Mesendoderm (in vitro differentiated cells): Measurements from ENCODE around the gene NBEAL2.

Experiments used
- DNase-seq: peaks from one replicate; pipeline ENCODE4 v3.0.0; 2013
- H2AK5ac ChIP-seq: 2 replicates; pipeline ENCODE4 v1.6.1; 2013; ENCODE audit warnings: low read length, inconsistent platforms
- H2BK120ac ChIP-seq: 2 replicates; pipeline ENCODE4 v1.6.1; 2013; ENCODE audit warnings: low read depth, mild to moderate bottlenecking, low read length, moderate library complexity, mixed read lengths
- H2BK15ac ChIP-seq: replicated peaks from 2 replicates; pipeline ENCODE4 v1.6.1; 2013; ENCODE audit warnings: low read depth, mild to moderate bottlenecking, moderate library complexity
- H2BK5ac ChIP-seq: 2 replicates; pipeline ENCODE4 v1.6.1; 2013; ENCODE audit warnings: low read length, inconsistent platforms
- H3K18ac ChIP-seq: 2 replicates; pipeline ENCODE4 v1.6.1; 2013; ENCODE audit warnings: mild to moderate bottlenecking, low read length, mixed read lengths
- H3K23ac ChIP-seq: one replicate; pipeline ENCODE4 v1.6.1; 2013; ENCODE audit warnings: low read length
- H3K27ac ChIP-seq: 2 replicates; pipeline ENCODE4 v1.5.1; 2013; ENCODE audit warnings: low read depth, mild to moderate bottlenecking, inconsistent platforms, low read length, moderate library complexity
- H3K27me3 ChIP-seq: 2 replicates; pipeline ENCODE4 v1.6.1; 2013; ENCODE audit warnings: low read length, control low read depth, mild to moderate bottlenecking, inconsistent platforms; ENCODE audit not compliant: insufficient read depth, poor library complexity
- H3K36me3 ChIP-seq: 2 replicates; pipeline ENCODE4 v1.6.1; 2013; ENCODE audit warnings: low read length, inconsistent platforms; ENCODE audit not compliant: control insufficient read depth, insufficient read depth
- H3K4ac ChIP-seq: one replicate; pipeline ENCODE4 v1.6.1; 2013; ENCODE audit warnings: low read depth, mild to moderate bottlenecking, low read length, moderate library complexity
- H3K4me1 ChIP-seq: 2 replicates; pipeline ENCODE4 v1.6.1; 2013; ENCODE audit warnings: low read depth, low read length, inconsistent platforms; ENCODE audit not compliant: control insufficient read depth
- H3K4me2 ChIP-seq: 2 replicates; pipeline ENCODE4 v1.6.1; 2013; ENCODE audit warnings: low read length
- H3K4me3 ChIP-seq: 2 replicates; pipeline ENCODE4 v1.5.1; 2013; ENCODE audit warnings: mild to moderate bottlenecking, low read length
- H3K56ac ChIP-seq: one replicate; pipeline ENCODE4 v1.6.1; 2013; ENCODE audit warnings: low read length
- H3K79me1 ChIP-seq: 2 replicates; pipeline ENCODE4 v1.6.1; 2013; ENCODE audit warnings: low read length, inconsistent platforms
- H3K79me2 ChIP-seq: 2 replicates; pipeline ENCODE4 v1.6.1; 2013; ENCODE audit warnings: mild to moderate bottlenecking, low read length; ENCODE audit not compliant: control insufficient read depth, insufficient read depth
- H3K9ac ChIP-seq: 2 replicates; pipeline ENCODE4 v1.6.1; 2013; ENCODE audit warnings: low read length, inconsistent platforms
- H4K5ac ChIP-seq: one replicate; pipeline ENCODE4 v1.6.1; 2013; ENCODE audit warnings: low read length
- H4K8ac ChIP-seq: one replicate; pipeline ENCODE4 v1.6.1; 2013; ENCODE audit warnings: low read depth, mild to moderate bottlenecking, control low read depth, low read length, moderate library complexity
- WGBS: extraction: QIAGEN DNeasy Blood & Tissue Kit; methylation state at CpG from one replicate; pipeline ENCODE4 v1.1.7; 2013; ENCODE audit warnings: low lambda C conversion rate, missing lambda C conversion rate; ENCODE audit not compliant: insufficient coverage; ENCODE audit errors: extremely low coverage; 5-methylcytosine and 5-hydroxymethylcytosine counted together

Gene NBEAL2

DNA sequence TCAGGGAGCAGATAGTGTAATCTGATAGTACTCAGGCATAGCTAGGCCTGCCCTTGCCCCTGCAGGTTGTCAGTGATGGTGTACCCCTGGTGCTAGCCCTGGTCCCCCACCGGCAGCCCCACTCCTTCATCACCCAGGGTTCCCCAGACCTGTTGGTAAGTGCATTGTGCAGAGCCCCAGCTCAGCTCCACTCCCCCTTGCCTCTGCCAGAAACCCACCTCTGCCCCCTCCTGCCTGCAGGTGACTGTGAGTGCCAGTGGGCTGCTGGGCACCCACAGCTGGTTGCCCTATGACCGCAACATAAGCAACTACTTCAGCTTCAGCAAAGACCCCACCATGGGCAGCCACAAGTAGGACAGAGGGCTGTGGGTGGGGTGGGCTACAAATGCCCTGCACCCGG, 27.5 kb downstream of the NBEAL2 start:
- no peak overlapping the region for H2AK5ac ChIP-seq
- H3K4me2 ChIP-seq, result no peak overlapping the region
- no peaks in the 10 kb centered on the region for H3K79me1 ChIP-seq
- H3K36me3 ChIP-seq, result no peaks in the 10 kb centered on the region
- no peak overlapping the region for H3K18ac ChIP-seq
- WGBS, result no CpG with 5 or more reads among the region's 3 CpGs
- H2BK15ac ChIP-seq, result no peak overlapping the region
- H3K79me2 ChIP-seq, result no peaks in the 10 kb centered on the region
- no peaks in the 10 kb centered on the region for H3K4me1 ChIP-seq
- no peak overlapping the region for H3K27ac ChIP-seq
- no peaks in the 10 kb centered on the region for H3K27me3 ChIP-seq
- DNase-seq, result no peak
- no peak overlapping the region for H3K4ac ChIP-seq
- no peak overlapping the region for H3K4me3 ChIP-seq
- no peak overlapping the region for H4K8ac ChIP-seq
- H2BK120ac ChIP-seq, result no peak overlapping the region
- no peak overlapping the region for H3K56ac ChIP-seq
- no peak overlapping the region for H4K5ac ChIP-seq
- no peak overlapping the region for H2BK5ac ChIP-seq
- H3K9ac ChIP-seq, result no peak overlapping the region
- H3K23ac ChIP-seq, result no peak overlapping the region

DNA sequence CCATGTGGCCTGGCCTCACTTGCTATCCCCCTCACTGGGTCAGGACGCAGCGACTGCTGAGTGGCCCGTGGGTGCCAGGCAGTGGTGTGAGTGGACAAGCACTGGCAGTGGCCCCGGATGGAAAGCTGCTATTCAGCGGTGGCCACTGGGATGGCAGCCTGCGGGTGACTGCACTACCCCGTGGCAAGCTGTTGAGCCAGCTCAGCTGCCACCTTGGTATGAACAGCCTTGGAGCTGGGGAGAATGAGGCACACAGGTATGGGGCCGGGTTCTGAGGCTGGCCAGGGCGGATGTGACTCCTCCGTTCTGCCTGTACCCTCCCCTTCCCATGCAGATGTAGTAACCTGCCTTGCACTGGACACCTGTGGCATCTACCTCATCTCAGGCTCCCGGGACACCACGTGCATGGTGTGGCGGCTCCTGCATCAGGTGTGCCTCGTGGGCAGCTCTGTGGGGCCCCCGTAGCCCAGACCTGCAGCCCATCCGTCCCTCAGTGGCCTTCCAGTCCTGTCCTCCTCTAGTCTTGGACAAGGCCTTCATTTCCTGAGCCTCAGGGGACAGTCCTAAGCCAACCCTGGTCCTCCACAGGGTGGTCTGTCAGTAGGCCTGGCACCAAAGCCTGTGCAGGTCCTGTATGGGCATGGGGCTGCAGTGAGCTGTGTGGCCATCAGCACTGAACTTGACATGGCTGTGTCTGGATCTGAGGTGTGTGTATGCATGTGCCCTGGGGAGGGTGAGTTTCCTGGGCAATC, 28.2 kb downstream of the NBEAL2 start:
- H3K79me1 ChIP-seq, result no peaks in the 10 kb centered on the region
- no peak overlapping the region for H2BK15ac ChIP-seq
- no peak overlapping the region for H3K9ac ChIP-seq
- no peak overlapping the region for H3K27ac ChIP-seq
- WGBS, result no CpG with 5 or more reads among the region's 16 CpGs
- no peaks in the 10 kb centered on the region for H3K36me3 ChIP-seq
- no peak overlapping the region for H2BK120ac ChIP-seq
- no peak overlapping the region for H2AK5ac ChIP-seq
- no peak overlapping the region for H4K8ac ChIP-seq
- H3K4me3 ChIP-seq, result no peak overlapping the region
- H3K18ac ChIP-seq, result no peak overlapping the region
- H3K4me1 ChIP-seq, result no peaks in the 10 kb centered on the region
- no peak overlapping the region for H3K4ac ChIP-seq
- H3K56ac ChIP-seq, result no peak overlapping the region
- no peaks in the 10 kb centered on the region for H3K79me2 ChIP-seq
- no peak overlapping the region for H2BK5ac ChIP-seq
- no peak for DNase-seq
- no peak overlapping the region for H3K4me2 ChIP-seq
- no peaks in the 10 kb centered on the region for H3K27me3 ChIP-seq
- H3K23ac ChIP-seq, result no peak overlapping the region
- H4K5ac ChIP-seq, result no peak overlapping the region

DNA sequence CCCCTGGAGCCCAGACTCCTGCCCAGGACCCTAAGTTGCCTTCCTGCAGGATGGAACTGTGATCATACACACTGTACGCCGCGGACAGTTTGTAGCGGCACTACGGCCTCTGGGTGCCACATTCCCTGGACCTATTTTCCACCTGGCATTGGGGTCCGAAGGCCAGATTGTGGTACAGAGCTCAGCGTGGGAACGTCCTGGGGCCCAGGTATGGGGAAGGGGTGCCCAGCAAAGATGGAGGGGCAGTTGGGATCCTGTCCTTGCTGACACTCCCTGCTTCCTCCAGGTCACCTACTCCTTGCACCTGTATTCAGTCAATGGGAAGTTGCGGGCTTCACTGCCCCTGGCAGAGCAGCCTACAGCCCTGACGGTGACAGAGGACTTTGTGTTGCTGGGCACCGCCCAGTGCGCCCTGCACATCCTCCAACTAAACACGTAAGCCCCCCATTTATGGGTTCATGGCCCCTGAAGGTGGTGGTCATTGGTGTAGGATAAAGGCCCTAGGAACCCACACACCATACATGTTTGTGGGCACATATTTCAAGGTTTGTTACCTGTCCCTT, 28.8 kb downstream of the NBEAL2 start:
- Histone ChIP-seq H3K27me3 (no peaks in the 10 kb centered on the region), H4K8ac (no peak overlapping the region), H3K4ac (no peak overlapping the region), H3K9ac (no peak overlapping the region), H2BK15ac (no peak overlapping the region), H3K4me2 (no peak overlapping the region), H2AK5ac (no peak overlapping the region), H4K5ac (no peak overlapping the region), H3K27ac (no peak overlapping the region), H2BK120ac (no peak overlapping the region), H3K36me3 (no peaks in the 10 kb centered on the region), H3K18ac (no peak overlapping the region), H2BK5ac (no peak overlapping the region), H3K23ac (no peak overlapping the region), H3K56ac (peak overlapping the region; percentile 22), H3K79me2 (no peaks in the 10 kb centered on the region), H3K79me1 (no peaks in the 10 kb centered on the region), H3K4me1 (no peaks in the 10 kb centered on the region), H3K4me3 (no peak overlapping the region)
- DNase-seq, result no peak
- no CpG with 5 or more reads among the region's 13 CpGs for WGBS

DNA sequence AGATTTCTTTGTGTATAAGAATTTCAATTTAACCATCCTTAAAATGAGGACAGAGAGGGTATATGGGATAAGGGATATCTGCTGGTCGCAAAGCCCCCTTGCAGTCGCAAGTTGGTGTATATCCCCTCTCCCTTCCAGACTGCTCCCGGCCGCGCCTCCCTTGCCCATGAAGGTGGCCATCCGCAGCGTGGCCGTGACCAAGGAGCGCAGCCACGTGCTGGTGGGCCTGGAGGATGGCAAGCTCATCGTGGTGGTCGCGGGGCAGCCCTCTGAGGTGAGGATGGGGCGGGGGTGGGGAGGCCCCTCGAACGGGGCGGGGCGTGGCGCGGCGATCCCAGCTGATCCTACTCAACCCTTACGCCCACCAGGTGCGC, 29.4 kb downstream of the NBEAL2 start:
- DNase-seq, result no peak
- no peaks in the 10 kb centered on the region for H3K79me2 ChIP-seq
- no peak overlapping the region for H2AK5ac ChIP-seq
- no peak overlapping the region for H4K5ac ChIP-seq
- no peak overlapping the region for H4K8ac ChIP-seq
- H3K4ac ChIP-seq, result no peak overlapping the region
- no peak overlapping the region for H3K18ac ChIP-seq
- H3K4me3 ChIP-seq, result no peak overlapping the region
- H3K27ac ChIP-seq, result no peak overlapping the region
- H2BK120ac ChIP-seq, result no peak overlapping the region
- H3K79me1 ChIP-seq, result no peaks in the 10 kb centered on the region
- H2BK5ac ChIP-seq, result no peak overlapping the region
- H3K27me3 ChIP-seq, result no peaks in the 10 kb centered on the region
- no peak overlapping the region for H3K4me2 ChIP-seq
- H2BK15ac ChIP-seq, result no peak overlapping the region
- no peaks in the 10 kb centered on the region for H3K36me3 ChIP-seq
- peak overlapping the region; percentile 88 for H3K56ac ChIP-seq
- WGBS, result no CpG with 5 or more reads among the region's 23 CpGs
- H3K9ac ChIP-seq, result peak overlapping the region; percentile 60
- no peaks in the 10 kb centered on the region for H3K4me1 ChIP-seq
- no peak overlapping the region for H3K23ac ChIP-seq

DNA sequence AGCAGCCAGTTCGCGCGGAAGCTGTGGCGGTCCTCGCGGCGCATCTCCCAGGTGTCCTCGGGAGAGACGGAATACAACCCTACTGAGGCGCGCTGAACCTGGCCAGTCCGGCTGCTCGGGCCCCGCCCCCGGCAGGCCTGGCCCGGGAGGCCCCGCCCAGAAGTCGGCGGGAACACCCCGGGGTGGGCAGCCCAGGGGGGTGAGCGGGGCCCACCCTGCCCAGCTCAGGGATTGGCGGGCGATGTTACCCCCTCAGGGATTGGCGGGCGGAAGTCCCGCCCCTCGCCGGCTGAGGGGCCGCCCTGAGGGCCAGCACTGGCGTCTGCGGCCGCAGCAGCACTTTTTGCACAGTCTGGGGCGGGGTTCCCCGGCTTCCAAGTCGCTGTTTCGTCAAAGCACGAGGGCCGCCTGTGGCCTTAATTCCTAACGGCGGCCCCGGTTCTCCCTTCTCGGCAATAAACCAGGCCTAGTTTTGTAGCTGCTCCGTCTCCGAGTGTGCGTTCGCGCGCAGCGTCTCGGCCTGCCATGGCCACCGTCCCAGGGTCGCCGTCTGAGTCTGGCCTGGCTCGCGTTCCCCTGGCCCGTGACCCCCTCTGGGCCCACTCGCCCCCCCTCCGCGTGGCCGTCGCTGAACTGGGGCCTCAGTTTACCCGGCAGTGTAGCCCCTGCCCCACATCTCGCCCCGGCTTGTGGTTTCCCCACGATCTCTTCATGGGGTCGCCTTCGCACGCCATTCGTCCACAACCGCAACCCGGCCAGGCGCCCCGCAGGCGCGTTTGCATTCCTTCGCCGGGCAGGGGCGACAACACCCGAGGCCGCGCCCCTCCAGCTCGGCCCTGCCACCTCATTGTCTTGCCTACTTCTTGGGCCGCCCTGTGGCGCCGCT, 30.0 kb downstream of the NBEAL2 start:
- peak; percentile 82 for DNase-seq
- H3K56ac ChIP-seq, result peak overlapping the region; percentile 89
- H2BK5ac ChIP-seq, result no peak overlapping the region
- H3K27me3 ChIP-seq, result no peaks in the 10 kb centered on the region
- H3K27ac ChIP-seq, result peak overlapping the region; percentile 14
- no peak overlapping the region for H2BK15ac ChIP-seq
- H3K4me2 ChIP-seq, result peak overlapping the region; percentile 18
- no peak overlapping the region for H3K4me3 ChIP-seq
- no peaks in the 10 kb centered on the region for H3K36me3 ChIP-seq
- no peak overlapping the region for H2AK5ac ChIP-seq
- H3K18ac ChIP-seq, result no peak overlapping the region
- no peaks in the 10 kb centered on the region for H3K79me2 ChIP-seq
- H4K8ac ChIP-seq, result no peak overlapping the region
- whole genome bisulfite sequencing, result no CpG with 5 or more reads among the region's 85 CpGs
- peak overlapping the region; percentile 70 for H3K23ac ChIP-seq
- no peak overlapping the region for H4K5ac ChIP-seq
- no peak overlapping the region for H2BK120ac ChIP-seq
- H3K79me1 ChIP-seq, result no peaks in the 10 kb centered on the region
- no peak overlapping the region for H3K4ac ChIP-seq
- no peaks in the 10 kb centered on the region for H3K4me1 ChIP-seq
- peak overlapping the region; percentile 71 for H3K9ac ChIP-seq
